Epithelial cell of prostate (primary cell): ENCODE data around the gene PAFAH1B2.

Experiments used
- DNase-seq: peaks from one replicate; pipeline ENCODE4 v3.0.0-alpha.2; 2011; ENCODE audit warnings: low read depth, low spot score
- H3K27ac ChIP-seq: fragments of 450-650 bp; 2 replicates; pipeline ENCODE4 v1.5.1; 2017; ENCODE audit warnings: mild to moderate bottlenecking

The PAFAH1B2 gene

GRCh38 chr11:117186431-117186761 is 42.3 kb downstream of the PAFAH1B2 start:
- no peak overlapping the region for H3K27ac ChIP-seq
- DNase-seq, result no peak

- no peak for DNase-seq
Measured at GRCh38 chr11:117187007-117187406, 42.9 kb downstream of the PAFAH1B2 start.

GRCh38 chr11:117187428-117187798 is 43.3 kb downstream of the PAFAH1B2 start:
- no peak overlapping the region for H3K27ac ChIP-seq
- DNase-seq, result no peak

More at GRCh38 chr11:117187007-117187406, 42.9 kb downstream of the PAFAH1B2 start:
- H3K27ac ChIP-seq, result no peak overlapping the region

GRCh38 chr11:117187799-117188481 is 43.9 kb downstream of the PAFAH1B2 start:
- DNase-seq, result no peak
- H3K27ac ChIP-seq, result no peak overlapping the region

GRCh38 chr11:117188620-117189081 is 44.6 kb downstream of the PAFAH1B2 start:
- H3K27ac ChIP-seq, result no peak overlapping the region
- no peak for DNase-seq

- H3K27ac ChIP-seq, result no peak overlapping the region
- no peak for DNase-seq
Measured at GRCh38 chr11:117189191-117189940, 45.3 kb downstream of the PAFAH1B2 start.

GRCh38 chr11:117189941-117190544 is 46.0 kb downstream of the PAFAH1B2 start:
- DNase-seq, result no peak
- no peak overlapping the region for H3K27ac ChIP-seq

- no peak overlapping the region for H3K27ac ChIP-seq
Measured at GRCh38 chr11:117191680-117192400, 47.8 kb downstream of the PAFAH1B2 start.

GRCh38 chr11:117192401-117192875 is 48.4 kb downstream of the PAFAH1B2 start:
- H3K27ac ChIP-seq, result no peak overlapping the region
- DNase-seq, result no peak

More at GRCh38 chr11:117191680-117192400, 47.8 kb downstream of the PAFAH1B2 start:
- no peak for DNase-seq

GRCh38 chr11:117193130-117194020 is 49.3 kb downstream of the PAFAH1B2 start:
- H3K27ac ChIP-seq, result no peak overlapping the region
- DNase-seq, result no peak

GRCh38 chr11:117194267-117194666 is 50.2 kb downstream of the PAFAH1B2 start:
- DNase-seq, result no peak
- H3K27ac ChIP-seq, result no peak overlapping the region

- no peak for DNase-seq
- no peak overlapping the region for H3K27ac ChIP-seq
Measured at GRCh38 chr11:117195258-117195657, 51.2 kb downstream of the PAFAH1B2 start.

- H3K27ac ChIP-seq, result no peak overlapping the region
Measured at GRCh38 chr11:117195761-117196160, 51.7 kb downstream of the PAFAH1B2 start.

GRCh38 chr11:117197006-117197405 is 52.9 kb downstream of the PAFAH1B2 start:
- DNase-seq, result no peak
- H3K27ac ChIP-seq, result no peak overlapping the region

More at GRCh38 chr11:117195761-117196160, 51.7 kb downstream of the PAFAH1B2 start:
- DNase-seq, result no peak

- H3K27ac ChIP-seq, result no peak overlapping the region
- DNase-seq, result no peak
Measured at GRCh38 chr11:117197516-117198456, 53.7 kb downstream of the PAFAH1B2 start.

GRCh38 chr11:117198613-117199012 is 54.5 kb downstream of the PAFAH1B2 start:
- H3K27ac ChIP-seq, result no peak overlapping the region
- no peak for DNase-seq

GRCh38 chr11:117199053-117199915 is 55.2 kb downstream of the PAFAH1B2 start, which contains the start of gene TAGLN:
Gene TAGLN (plus strand): TSS chr11:117199370. CDS start chr11:117203014, 3,644 bp downstream.
- no peak within 1 kb of the TSS for H3K27ac ChIP-seq
- no peak for DNase-seq
